Cardiac muscle cell (in vitro differentiated cells and primary cell): ENCODE data around the gene INPP1. TPM values are rescaled to one million over a fixed set of nuclear protein-coding genes. Genes with fewer than 3 reads are reported as not detected.

Source experiments
- DNase-seq, 2 donors: peaks; one replicate each; pipeline versions ENCODE4 v3.0.0 to v3.0.0-alpha.2; 2010 to 2017; ENCODE audit warnings: low read depth in 1 of 2, low spot score in 1 of 2
- H3K27ac ChIP-seq: fragments of 200-600 bp; sonication (generic); 2 replicates; pipeline ENCODE4 v1.5.1; 2016
- H3K27me3 ChIP-seq: fragments of 200-600 bp; sonication (generic); 2 replicates; pipeline ENCODE4 v1.6.0; 2016; ENCODE audit warnings: control low read depth
- H3K36me3 ChIP-seq: fragments of 200-600 bp; sonication (generic); 2 replicates; pipeline ENCODE4 v1.5.1; 2016; ENCODE audit warnings: control low read depth
- H3K4me1 ChIP-seq: fragments of 200-600 bp; sonication (generic); 2 replicates; pipeline ENCODE4 v1.8.1; 2017; ENCODE audit warnings: low read depth, mild to moderate bottlenecking, mixed run types
- H3K4me3 ChIP-seq: fragments of 200-600 bp; sonication (generic); 2 replicates; pipeline ENCODE4 v1.5.1; 2016; ENCODE audit warnings: mild to moderate bottlenecking
- H3K9me3 ChIP-seq: fragments of 200-600 bp; sonication (generic); 2 replicates; pipeline ENCODE4 v1.5.1; 2017; ENCODE audit warnings: low read depth, mild to moderate bottlenecking, control low read depth
- CTCF ChIP-seq: IDR thresholded peaks from 2 replicates; pipeline ENCODE4 v1.5.1; 2012; ENCODE audit warnings: low read depth, mild to moderate bottlenecking, low read length
- polyA plus RNA-seq: library from polyadenylated mRNA; unstranded; fragments of >200 nt; fragmentation: Nextera tagmentation; extraction: Ambion mirVana; gene quantifications from 2 replicates; pipeline ENCODE4 v1.2.1, GENCODE V29; 2016
- total RNA-seq: library from RNA; depleted of rRNA; stranded (reverse); fragments of >200 nt; gene quantifications from 2 replicates; pipeline ENCODE4 v1.2.3, GENCODE V29; 2016

Gene INPP1
- total and polyA plus RNA-seq, 2 experiments from 2014 or later: 2.9 to 3.3 TPM

- H3K4me3 ChIP-seq: no peak overlapping the region
- TF ChIP-seq CTCF: no peak
- peaks cover 5% of the 10 kb centered on the region for H3K4me1 ChIP-seq
- no peak overlapping the region for H3K27ac ChIP-seq
- H3K9me3 ChIP-seq: no peaks in the 10 kb centered on the region
- no peak for DNase-seq
- peaks cover 31% of the 10 kb centered on the region for H3K27me3 ChIP-seq
- H3K36me3 ChIP-seq: no peaks in the 10 kb centered on the region
Measured at GRCh38 chr2:190342611-190343010, 778 bp upstream of the INPP1 start.

- Histone ChIP-seq H3K27ac (no peak overlapping the region), H3K9me3 (no peaks in the 10 kb centered on the region), H3K4me3 (peak overlapping the region; percentile 34), H3K36me3 (no peaks in the 10 kb centered on the region), H3K4me1 (peaks cover 5% of the 10 kb centered on the region), H3K27me3 (peaks cover 31% of the 10 kb centered on the region)
- DNase-seq: no peak
- TF ChIP-seq CTCF: no peak
Measured at GRCh38 chr2:190343089-190343535, 277 bp upstream of the INPP1 start.

GRCh38 chr2:190344276-190344827, 963 bp downstream of the INPP1 start:
- H3K27ac ChIP-seq: no peak overlapping the region
- H3K4me1 ChIP-seq: peaks cover 5% of the 10 kb centered on the region
- no peak for DNase-seq
- peak overlapping the region; percentile 34 for H3K4me3 ChIP-seq
- peak; percentile 29 for TF ChIP-seq CTCF
- H3K36me3 ChIP-seq: no peaks in the 10 kb centered on the region
- H3K27me3 ChIP-seq: peaks cover 36% of the 10 kb centered on the region
- no peaks in the 10 kb centered on the region for H3K9me3 ChIP-seq

- TF ChIP-seq CTCF: no peak
- peaks cover 9% of the 10 kb centered on the region for H3K4me1 ChIP-seq
- no peaks in the 10 kb centered on the region for H3K9me3 ChIP-seq
- H3K27ac ChIP-seq: no peak overlapping the region
- H3K27me3 ChIP-seq: peaks cover 30% of the 10 kb centered on the region
- no peak overlapping the region for H3K4me3 ChIP-seq
- no peaks in the 10 kb centered on the region for H3K36me3 ChIP-seq
- no peak for DNase-seq
Measured at GRCh38 chr2:190350371-190350770, 7.0 kb downstream of the INPP1 start.

- H3K4me3 ChIP-seq: no peak overlapping the region
- peaks cover 37% of the 10 kb centered on the region for H3K27me3 ChIP-seq
- no peak for TF ChIP-seq CTCF
Measured at GRCh38 chr2:190351955-190352354, 8.6 kb downstream of the INPP1 start.

More at GRCh38 chr2:190351955-190352354, 8.6 kb downstream of the INPP1 start:
- Histone ChIP-seq H3K36me3 (no peaks in the 10 kb centered on the region), H3K9me3 (no peaks in the 10 kb centered on the region), H3K4me1 (peaks cover 9% of the 10 kb centered on the region), H3K27ac (no peak overlapping the region)
- no peak for DNase-seq
